HG03432 (cell line): ENCODE results near the gene STAP1.
"Not testable (repeated sequence)": the region's sequence is repeated elsewhere in the genome, so short reads cannot be mapped to it uniquely, and the experiment has no call there.

Experiments used
- ATAC-seq: cut with Tn5 transposase; IDR thresholded peaks from one replicate; pipeline ENCODE4 v1.9.1; 2021; ENCODE audit warnings: mild to moderate bottlenecking, moderate library complexity; ENCODE audit not compliant: unreplicated experiment

Gene STAP1

GRCh38 chr4:67558493-67558892 is at the start of gene STAP1:
Gene STAP1, plus strand, starts transcription at chr4:67558727. Its CDS starts 83 bp downstream, at chr4:67558810.
- peak; percentile 62 for ATAC-seq

DNA sequence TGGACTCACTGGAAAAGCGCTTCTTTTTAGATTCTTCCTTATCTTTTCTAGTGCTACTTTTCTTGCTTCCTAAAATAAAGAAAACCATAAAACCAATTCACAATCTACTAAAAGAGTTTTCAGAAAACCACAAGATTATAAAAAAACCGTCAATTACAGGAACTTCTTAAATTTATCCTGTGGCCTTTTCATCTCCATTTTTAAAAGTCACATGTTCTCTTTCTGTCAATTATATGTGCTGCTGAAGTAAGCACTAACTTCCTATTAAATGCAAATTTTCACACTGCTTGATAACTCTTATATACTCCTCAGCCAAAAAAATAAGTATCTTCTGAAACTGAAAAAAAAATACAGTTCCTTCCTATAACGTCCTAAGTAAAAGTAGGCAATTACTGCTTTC is 46.0 kb upstream of the STAP1 start:
- no peak for ATAC-seq

GRCh38 chr4:67520141-67520540 is 38.4 kb upstream of the STAP1 start:
- no peak for ATAC-seq

DNA sequence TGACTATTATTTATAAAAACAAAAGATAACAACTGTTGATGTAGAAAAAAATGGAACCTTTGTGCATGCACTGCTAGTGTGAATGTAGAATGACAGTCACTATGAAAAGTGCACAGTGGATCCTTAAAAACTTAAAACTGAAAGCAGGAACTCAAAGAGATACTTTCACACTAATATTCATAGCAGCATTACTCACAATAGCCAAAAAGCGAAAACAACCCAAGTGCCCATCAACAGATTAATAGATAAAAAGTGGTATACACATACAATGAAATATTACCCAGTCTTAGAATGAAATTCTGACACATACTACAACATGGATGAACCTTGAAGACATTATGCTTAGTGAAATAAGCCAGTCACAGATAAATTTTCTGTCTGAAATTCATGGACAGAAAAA is 37.0 kb upstream of the STAP1 start:
- ATAC-seq = peak; percentile 89

DNA sequence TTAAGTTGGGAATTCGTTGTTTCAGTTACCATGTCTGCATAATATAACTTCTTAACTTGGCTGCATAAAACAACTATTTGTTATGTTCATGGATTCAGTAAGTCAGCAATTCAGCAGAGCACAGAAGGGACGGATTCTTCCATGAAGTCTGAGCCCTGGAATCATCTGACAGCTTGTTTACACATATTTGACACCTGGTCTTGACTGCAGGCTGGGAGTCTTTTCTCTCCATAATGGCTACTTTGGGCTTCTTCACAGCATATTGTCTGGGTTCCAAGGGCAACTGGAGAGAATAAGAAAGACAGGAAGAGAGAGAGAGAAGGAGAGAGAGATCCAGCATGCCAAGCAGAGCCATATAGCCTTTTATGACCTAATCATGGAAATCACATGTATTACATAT is 36.3 kb upstream of the STAP1 start:
- no peak for ATAC-seq

- no peak for ATAC-seq
Measured at GRCh38 chr4:67522851-67523671, 35.5 kb upstream of the STAP1 start.

DNA sequence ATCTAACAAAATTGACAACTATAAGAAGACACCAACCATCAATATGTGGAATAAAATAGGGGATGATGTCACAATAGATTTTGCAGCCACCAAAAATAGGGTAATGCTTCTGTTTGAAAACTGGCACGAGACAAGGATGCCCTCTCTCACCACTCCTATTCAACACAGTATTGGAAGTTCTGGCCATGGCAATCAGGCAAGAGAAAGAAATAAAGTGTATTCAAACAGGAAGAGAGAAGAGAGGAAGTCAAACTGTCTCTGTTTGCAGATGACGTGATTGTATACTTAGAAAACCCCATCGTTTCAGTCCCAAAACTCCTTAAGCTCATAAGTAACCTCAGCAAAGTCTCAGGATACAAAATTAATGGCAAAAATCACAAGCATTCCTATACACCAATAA is 34.4 kb upstream of the STAP1 start:
- ATAC-seq = not testable (repeated sequence)

DNA sequence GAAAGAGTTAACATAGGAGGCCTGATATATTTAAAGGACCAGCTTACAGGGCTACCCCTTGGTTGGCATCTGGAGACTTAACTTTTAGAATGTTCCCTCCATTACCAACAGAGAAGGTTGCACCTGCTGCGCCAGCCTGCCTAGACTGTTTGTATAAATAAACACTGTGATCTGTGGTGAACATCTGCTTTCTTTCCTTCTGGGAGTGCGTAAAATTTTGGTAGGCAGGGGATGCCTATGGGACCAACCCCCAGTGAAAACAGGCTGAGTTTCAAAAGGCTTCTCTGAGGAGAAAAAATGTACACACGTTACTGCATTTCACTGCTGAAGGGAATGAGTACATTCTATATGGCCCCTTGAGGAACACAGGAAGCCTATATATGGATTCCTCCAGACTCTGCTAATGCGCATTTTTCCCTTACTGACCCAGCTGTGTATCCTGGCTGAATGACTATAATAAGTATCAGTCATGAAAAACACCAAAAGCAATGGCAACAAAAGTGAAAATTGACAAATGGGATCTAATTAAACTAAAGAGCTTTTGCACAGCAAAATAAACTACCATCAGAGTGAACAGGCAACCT is 27.1 kb upstream of the STAP1 start:
- no peak for ATAC-seq

GRCh38 chr4:67532397-67532796 is 26.1 kb upstream of the STAP1 start:
- not testable (repeated sequence) for ATAC-seq

GRCh38 chr4:67533112-67533511 is 25.4 kb upstream of the STAP1 start:
- no peak for ATAC-seq

- no peak for ATAC-seq
Measured at GRCh38 chr4:67535280-67535840, 23.2 kb upstream of the STAP1 start.

DNA sequence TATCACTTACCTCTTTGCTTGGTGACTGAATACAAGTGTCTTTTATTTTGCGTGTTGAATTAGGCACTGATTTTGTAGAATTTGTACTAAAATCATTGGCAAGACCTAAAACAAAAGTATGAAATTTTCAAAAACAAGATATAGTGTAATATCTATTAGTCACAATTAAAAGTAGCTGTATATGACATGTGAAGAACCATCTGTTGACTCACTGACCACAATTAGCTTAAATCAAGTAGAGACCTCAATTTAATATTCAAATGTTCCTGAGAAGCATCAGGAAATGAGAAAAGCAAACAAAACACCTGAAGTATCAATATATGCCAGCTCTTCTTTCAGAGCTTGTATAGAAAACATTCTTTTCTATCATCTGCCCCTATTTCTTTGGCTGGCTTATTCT is 18.7 kb upstream of the STAP1 start:
- no peak for ATAC-seq

- ATAC-seq = no peak
Measured at GRCh38 chr4:67542076-67542475, 16.5 kb upstream of the STAP1 start.

DNA sequence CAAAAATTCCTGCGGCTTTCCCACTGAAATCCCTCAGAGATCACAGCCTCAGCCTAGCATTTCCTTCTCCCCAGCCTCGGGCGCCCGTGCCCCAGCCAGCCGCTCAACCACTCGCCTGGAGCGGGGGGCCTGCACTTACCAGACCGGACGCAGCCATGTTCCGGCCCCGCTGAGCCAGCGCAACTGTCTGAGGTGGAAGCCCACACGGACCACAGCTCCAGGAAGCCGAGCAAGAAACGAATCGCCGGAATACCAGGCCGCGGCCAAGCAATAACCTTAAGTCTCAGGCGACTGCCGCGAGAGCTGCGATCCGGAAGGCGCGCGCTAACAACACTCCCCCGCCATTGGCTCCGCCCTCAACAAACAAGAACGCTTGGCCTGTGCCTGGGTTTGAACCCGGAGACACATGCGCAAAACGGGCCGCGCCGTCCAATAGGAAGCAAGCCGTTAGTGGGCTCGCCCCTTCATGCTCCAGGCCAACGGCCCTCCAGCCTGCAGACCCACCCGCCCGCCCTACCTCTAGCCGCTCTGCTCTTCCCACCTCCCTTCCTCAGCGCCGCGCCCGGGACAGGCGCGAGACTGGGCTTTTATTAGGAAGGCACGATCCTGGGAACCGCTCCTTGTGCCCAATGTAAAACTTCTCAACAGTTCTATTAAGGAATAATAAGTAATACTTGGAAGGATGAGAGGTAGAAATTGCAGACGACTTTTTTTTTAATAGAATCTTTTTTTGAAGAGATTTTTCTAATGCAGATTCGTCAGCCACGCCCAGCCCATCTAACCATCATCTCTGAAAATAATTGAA is 13.1 kb upstream of the STAP1 start, which contains the start of gene CENPC:
TSS of gene CENPC (minus strand) at position 305 of the 805 bp plus-strand sequence. CDS start at position 157, 148 bp downstream.
- ATAC-seq = peak; percentile 96

GRCh38 chr4:67546004-67546356 is 12.5 kb upstream of the STAP1 start:
- ATAC-seq = no peak

DNA sequence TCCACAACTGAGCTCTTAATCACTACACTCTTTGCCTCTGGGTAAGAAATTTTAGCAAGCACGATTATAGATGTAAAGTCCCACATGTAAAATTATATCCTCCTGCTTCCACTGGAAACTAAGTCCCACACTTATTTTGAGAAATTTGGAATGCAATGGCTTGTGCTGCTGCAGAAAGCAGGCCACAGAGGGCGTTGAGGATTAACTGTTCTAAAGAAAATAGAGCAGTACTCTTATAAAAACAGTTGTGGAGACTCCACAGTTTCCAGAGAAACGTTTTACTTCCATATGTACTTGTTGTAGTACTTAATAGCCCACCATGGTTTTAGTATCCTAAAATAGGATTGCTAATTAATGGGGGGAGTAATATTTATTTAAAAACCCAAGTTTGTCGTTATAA is 11.6 kb upstream of the STAP1 start:
- ATAC-seq = no peak

DNA sequence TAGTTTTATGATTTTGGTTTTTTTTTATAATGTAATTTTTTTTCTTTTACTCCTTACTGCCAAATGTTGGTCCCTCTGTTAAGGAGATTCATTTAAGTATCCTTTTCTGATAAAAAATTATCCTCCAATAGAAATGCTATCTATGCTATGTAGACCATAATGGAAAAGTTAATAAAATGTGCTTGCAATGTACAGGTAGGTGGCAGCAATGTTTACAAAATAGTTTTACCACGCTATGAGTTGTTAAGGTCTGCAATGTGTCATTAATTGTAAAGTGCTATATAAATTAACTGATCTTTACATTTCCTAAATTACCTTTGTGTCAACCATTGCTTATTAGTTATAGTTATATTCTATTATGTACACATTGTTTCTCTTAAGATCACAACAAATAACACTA is 9.4 kb upstream of the STAP1 start:
- peak; percentile 30 for ATAC-seq

DNA sequence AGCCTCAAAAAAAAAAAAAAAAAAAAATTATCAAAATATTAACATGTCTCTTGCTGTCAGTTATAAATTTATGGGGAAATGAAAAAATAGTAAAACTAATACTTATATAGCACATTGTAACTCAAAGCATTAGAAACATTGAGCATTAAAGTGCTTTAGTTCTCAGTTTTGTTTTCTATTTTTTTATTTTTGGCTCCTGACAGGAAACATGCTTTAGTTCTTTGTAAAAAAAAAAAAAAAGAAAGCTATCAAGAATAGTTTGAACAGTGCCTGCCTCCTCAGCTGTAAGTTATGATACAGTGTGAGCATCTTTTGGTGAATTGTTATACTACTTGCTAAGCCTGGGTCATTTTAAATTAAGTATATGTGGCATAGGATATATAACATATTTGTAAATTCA is 8.1 kb upstream of the STAP1 start:
- ATAC-seq = peak; percentile 48

- peak; percentile 48 for ATAC-seq
Measured at GRCh38 chr4:67550857-67551256, 7.7 kb upstream of the STAP1 start.

DNA sequence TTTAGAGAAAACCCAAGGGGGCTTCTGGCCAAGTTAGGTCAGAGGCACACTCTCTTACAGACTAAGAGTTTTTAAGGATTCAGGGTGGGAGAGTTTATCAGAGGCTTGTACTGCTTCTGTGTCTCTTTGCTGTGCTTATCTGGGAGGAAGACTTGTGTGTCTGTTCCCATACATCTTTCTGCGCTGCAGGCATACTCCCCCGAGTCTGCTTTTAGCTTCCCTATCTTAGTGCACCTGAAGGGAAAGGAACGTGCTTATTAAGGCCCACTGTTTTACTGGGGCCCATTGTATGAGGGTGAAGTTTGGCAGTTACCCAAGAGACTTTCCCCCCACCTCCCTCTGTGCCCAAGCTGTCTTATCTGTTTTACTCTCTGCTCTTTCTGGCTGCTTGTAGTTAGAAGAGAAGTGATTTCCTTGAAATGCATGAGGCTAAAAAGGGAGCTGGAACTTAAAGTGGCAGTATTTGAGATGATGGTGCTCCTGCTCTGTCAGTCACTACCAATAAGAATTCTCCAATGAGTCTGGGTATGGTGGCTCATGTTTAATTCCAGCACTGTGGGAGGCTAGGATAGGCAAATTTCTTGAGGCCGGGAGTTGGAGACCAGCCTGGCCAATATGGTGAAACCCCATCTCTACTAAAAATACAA is 6.3 kb upstream of the STAP1 start:
- not testable (repeated sequence) for ATAC-seq

- ATAC-seq = no peak
Measured at GRCh38 chr4:67554096-67554495, 4.4 kb upstream of the STAP1 start.
